ENCODE data around the gene SF3B4.

The SF3B4 gene

DNA sequence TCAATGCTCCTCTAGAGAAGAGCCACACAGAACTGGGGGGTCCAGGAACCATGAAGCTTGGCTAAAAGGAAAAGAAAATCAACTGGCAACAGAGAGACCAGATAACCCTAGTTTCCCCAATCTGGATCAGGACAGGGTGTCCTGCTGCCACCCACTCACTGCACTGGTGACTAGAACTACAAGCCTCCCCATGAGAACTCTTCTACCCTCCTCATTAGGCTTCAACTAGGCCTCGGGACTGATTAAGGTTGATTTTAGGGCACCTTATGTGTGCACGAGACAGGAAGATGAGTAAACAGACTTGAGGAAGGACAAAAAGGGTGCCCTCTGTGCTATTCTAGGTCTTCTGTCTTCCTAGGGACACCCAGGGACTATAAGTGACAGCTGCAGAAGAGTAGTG, 2.3 kb upstream of the SF3B4 start:
- CTCF ChIA-PET, result no interaction called here
- TF ChIP-seq HDGF (IDR thresholded peaks at IDR 0.05; ENCODE audit: borderline replicate concordance), result no peak
- no peak for TF ChIP-seq L3MBTL2 (conservative IDR thresholded peaks at IDR 0.05)
- no peak for TF ChIP-seq TARDBP (IDR thresholded peaks at IDR 0.05)
- TF ChIP-seq SP1 (IDR thresholded peaks at IDR 0.05), result no peak
- no peak for TF ChIP-seq FOXA1 (IDR thresholded peaks at IDR 0.05)
- no peak for TF ChIP-seq ZNF384 (IDR thresholded peaks at IDR 0.05)
- TF ChIP-seq, protein P1, sequence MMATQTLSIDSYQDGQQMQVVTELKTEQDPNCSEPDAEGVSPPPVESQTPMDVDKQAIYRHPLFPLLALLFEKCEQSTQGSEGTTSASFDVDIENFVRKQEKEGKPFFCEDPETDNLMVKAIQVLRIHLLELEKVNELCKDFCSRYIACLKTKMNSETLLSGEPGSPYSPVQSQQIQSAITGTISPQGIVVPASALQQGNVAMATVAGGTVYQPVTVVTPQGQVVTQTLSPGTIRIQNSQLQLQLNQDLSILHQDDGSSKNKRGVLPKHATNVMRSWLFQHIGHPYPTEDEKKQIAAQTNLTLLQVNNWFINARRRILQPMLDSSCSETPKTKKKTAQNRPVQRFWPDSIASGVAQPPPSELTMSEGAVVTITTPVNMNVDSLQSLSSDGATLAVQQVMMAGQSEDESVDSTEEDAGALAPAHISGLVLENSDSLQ (IDR thresholded peaks at IDR 0.05), result no peak
- no peak for TF ChIP-seq SUZ12 (IDR thresholded peaks at IDR 0.05)
- no peak for TF ChIP-seq FOXM1 (IDR thresholded peaks at IDR 0.05; ENCODE audit: borderline replicate concordance)
- TF ChIP-seq NFRKB (IDR thresholded peaks at IDR 0.05), result no peak
- TF ChIP-seq CTBP1 (IDR thresholded peaks at IDR 0.05; ENCODE audit: borderline replicate concordance), result no peak
- POLR2A ChIA-PET, result interaction anchor here (1.0 to 2.9 kb wide), 4 partner anchors 10 to 43 kb away, joined by 4 to 45 read pairs (median 18); a partner anchor contains a TSS

DNA sequence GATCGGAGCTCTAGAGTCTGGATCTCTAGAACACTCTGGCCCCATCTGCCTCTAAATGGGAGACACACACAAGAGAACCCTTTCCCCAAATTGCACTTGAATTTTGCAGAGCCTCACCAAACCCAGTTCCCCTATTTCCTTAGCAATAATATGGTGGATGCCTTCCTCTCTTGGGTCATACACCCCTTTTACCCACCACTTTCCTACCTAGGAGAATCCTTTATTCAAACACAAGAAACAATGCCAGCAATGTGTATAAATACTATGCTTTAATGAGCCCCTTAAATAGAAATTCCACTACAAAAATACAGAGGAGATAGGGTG, 760 bp upstream of the SF3B4 start:
- TF ChIP-seq BHLHE40 (IDR thresholded peaks at IDR 0.05; ENCODE audit: borderline replicate concordance) (no peak), ELF4 (IDR thresholded peaks at IDR 0.05) (no peak), FOXM1 (IDR thresholded peaks at IDR 0.05; ENCODE audit: borderline replicate concordance) (no peak), CTBP1 (IDR thresholded peaks at IDR 0.05; ENCODE audit: borderline replicate concordance) (no peak), TARDBP (IDR thresholded peaks at IDR 0.05) (no peak), SUZ12 (IDR thresholded peaks at IDR 0.05) (no peak), SP1 (IDR thresholded peaks at IDR 0.05) (no peak), LEF1 (IDR thresholded peaks at IDR 0.05; ENCODE audit: borderline replicate concordance) (no peak), ZNF384 (IDR thresholded peaks at IDR 0.05) (no peak), FOXA1 (IDR thresholded peaks at IDR 0.05) (no peak), L3MBTL2 (conservative IDR thresholded peaks at IDR 0.05) (no peak), ARNT (IDR thresholded peaks at IDR 0.05) (no peak), HDGF (IDR thresholded peaks at IDR 0.05; ENCODE audit: borderline replicate concordance) (no peak), FOXK2 (IDR thresholded peaks at IDR 0.05) (no peak), NFRKB (IDR thresholded peaks at IDR 0.05) (no peak)
- TF ChIP-seq, protein P1 (IDR thresholded peaks at IDR 0.05), result no peak
- ChIA-PET CTCF (no interaction called here), POLR2A (interaction anchor here (0.8 to 2.9 kb wide), 16 partner anchors 8 to 249 kb away, joined by 3 to 45 read pairs (median 4); partner anchors contain the start of genes MTMR11 and VPS45)
- no peak for DNase-seq (ENCODE audit: extremely low spot score)

More for the DNA sequence above, 2.3 kb upstream of the SF3B4 start:
- no peak for DNase-seq (ENCODE audit: extremely low spot score)

DNA sequence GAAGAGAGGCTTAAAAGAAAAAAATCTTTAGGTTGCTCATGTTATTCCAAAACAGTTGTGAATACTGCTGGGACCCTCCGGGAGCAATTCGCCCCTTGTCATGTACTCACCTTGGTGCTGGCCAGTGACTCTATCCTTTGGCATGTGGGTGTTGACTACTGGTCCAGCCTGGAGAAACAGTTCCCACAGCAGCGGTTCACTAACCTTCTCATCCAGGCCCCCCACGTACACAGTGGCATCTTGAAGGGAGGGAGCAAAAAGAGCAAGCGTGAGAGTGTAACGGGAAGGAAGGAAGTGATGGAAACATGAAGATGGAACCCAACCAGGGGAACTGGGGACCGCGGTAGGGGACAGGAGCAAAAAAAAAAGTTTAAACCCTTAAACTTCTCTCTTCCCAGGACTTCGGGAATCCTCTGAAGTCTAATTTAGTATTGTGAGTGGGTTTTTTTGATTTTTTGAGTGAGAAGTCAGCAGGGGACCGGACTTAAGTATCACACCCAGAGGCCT, 494 bp downstream of the SF3B4 start:
- CTCF ChIA-PET, result no interaction called here
- no peak for DNase-seq (ENCODE audit: extremely low spot score)
- POLR2A ChIA-PET, result no interaction called here
- no peak for TF ChIP-seq FOXM1 (IDR thresholded peaks at IDR 0.05; ENCODE audit: borderline replicate concordance)
- no peak for TF ChIP-seq L3MBTL2 (conservative IDR thresholded peaks at IDR 0.05)
- TF ChIP-seq HDGF (IDR thresholded peaks at IDR 0.05; ENCODE audit: borderline replicate concordance), result no peak
- TF ChIP-seq ARNT (IDR thresholded peaks at IDR 0.05), result no peak
- no peak for TF ChIP-seq BHLHE40 (IDR thresholded peaks at IDR 0.05; ENCODE audit: borderline replicate concordance)
- no peak for TF ChIP-seq CTBP1 (IDR thresholded peaks at IDR 0.05; ENCODE audit: borderline replicate concordance)
- no peak for TF ChIP-seq FOXK2 (IDR thresholded peaks at IDR 0.05)
- no peak for TF ChIP-seq ELF4 (IDR thresholded peaks at IDR 0.05)
- no peak for TF ChIP-seq SUZ12 (IDR thresholded peaks at IDR 0.05)

DNA sequence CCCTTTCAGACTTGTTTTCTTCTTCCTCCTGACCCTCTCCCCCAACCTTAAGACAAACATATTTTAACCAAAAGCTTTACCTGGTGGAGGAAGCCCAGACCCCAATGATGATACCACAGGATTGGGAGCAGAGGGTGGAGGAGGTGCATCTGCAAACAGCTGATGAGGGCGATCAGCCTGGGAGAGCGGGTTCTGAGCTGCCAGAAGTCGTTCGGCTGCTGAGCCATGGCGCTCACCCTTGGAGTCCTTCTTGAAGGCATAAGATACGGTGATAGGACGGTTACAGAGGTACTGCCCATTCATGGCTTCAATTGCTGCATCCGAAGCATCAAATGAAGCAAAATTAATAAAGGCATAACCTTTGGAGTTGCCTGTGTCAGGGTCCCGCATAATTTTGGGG, 1.3 kb downstream of the SF3B4 start:
- DNase-seq (ENCODE audit: extremely low spot score), result no peak
- TF ChIP-seq SP1 (IDR thresholded peaks at IDR 0.05) (no peak), FOXM1 (IDR thresholded peaks at IDR 0.05; ENCODE audit: borderline replicate concordance) (no peak)
- ChIA-PET CTCF (no interaction called here), POLR2A (no interaction called here)

DNA sequence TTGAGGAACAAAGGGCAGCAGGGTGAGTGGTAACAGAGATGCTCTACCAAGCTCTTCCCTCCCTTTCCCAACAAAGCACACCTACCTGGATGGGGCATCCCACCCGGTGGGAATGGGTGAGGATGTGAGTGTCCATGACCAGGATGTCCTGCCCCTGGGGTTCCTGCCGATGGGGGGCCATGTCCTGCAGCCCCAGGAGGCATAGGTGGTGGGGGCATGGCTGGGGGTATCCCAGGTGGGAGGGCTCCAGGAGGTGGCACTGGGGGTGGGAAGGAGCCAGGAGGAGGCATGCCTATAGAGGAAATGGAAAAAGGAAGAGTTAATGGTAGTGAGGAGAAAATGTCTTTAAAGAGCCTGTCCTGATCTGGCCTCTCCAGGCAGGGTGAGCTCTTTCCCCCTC, 1.9 kb downstream of the SF3B4 start:
- TF ChIP-seq SUZ12 (IDR thresholded peaks at IDR 0.05), result no peak
- no peak for TF ChIP-seq HDGF (IDR thresholded peaks at IDR 0.05; ENCODE audit: borderline replicate concordance)
- TF ChIP-seq ELF4 (IDR thresholded peaks at IDR 0.05), result no peak
- no peak for TF ChIP-seq BHLHE40 (IDR thresholded peaks at IDR 0.05; ENCODE audit: borderline replicate concordance)
- no peak for TF ChIP-seq LEF1 (IDR thresholded peaks at IDR 0.05; ENCODE audit: borderline replicate concordance)
- TF ChIP-seq FOXK2 (IDR thresholded peaks at IDR 0.05), result no peak
- ChIA-PET CTCF (interaction anchor here (0.5 kb wide), 1 partner anchor 261 kb away, joined by 3 read pairs; no protein-coding TSS in a partner anchor), POLR2A (interaction anchor here (0.7 to 1.1 kb wide), 2 partner anchors 13 to 40 kb away, joined by 3 to 4 read pairs; a partner anchor contains a TSS)
- no peak for DNase-seq (ENCODE audit: extremely low spot score)

DNA sequence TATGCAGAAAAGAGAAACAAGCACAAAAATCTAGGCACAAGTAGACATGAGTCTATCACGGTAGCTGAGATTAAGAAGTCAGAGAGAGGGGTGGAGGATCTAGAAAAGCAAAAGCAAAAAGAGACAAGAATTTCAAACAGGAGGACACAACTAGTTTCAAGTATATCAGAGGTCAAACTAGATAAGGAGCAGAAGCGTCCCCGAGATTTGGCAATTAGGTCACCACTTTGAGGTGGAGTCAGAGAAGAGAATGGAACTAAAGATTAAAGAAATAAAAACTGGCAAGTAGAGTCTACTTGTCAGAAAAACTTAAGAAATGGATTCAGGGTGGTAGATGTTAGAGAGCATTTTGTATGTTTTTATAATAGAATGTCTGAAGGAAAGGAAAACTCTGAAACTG, 2.3 kb downstream of the SF3B4 start:
- DNase-seq (ENCODE audit: extremely low spot score), result no peak
- POLR2A ChIA-PET, result interaction anchor here (0.7 to 1.1 kb wide), 2 partner anchors 14 to 39 kb away, joined by 3 to 4 read pairs; a partner anchor contains a TSS
- CTCF ChIA-PET, result interaction anchor here (0.5 kb wide), 1 partner anchor 262 kb away, joined by 3 read pairs; no protein-coding TSS in a partner anchor
- TF ChIP-seq CTBP1 (IDR thresholded peaks at IDR 0.05; ENCODE audit: borderline replicate concordance), result no peak
- TF ChIP-seq ZNF384 (IDR thresholded peaks at IDR 0.05), result no peak
- TF ChIP-seq HDGF (IDR thresholded peaks at IDR 0.05; ENCODE audit: borderline replicate concordance), result no peak
- TF ChIP-seq L3MBTL2 (conservative IDR thresholded peaks at IDR 0.05), result no peak
- no peak for TF ChIP-seq ARNT (IDR thresholded peaks at IDR 0.05)
- no peak for TF ChIP-seq FOXA1 (IDR thresholded peaks at IDR 0.05)
- no peak for TF ChIP-seq BHLHE40 (IDR thresholded peaks at IDR 0.05; ENCODE audit: borderline replicate concordance)
- TF ChIP-seq FOXM1 (IDR thresholded peaks at IDR 0.05; ENCODE audit: borderline replicate concordance), result no peak
- TF ChIP-seq LEF1 (IDR thresholded peaks at IDR 0.05; ENCODE audit: borderline replicate concordance), result no peak
- TF ChIP-seq FOXK2 (IDR thresholded peaks at IDR 0.05), result no peak
- no peak for TF ChIP-seq ELF4 (IDR thresholded peaks at IDR 0.05)
- TF ChIP-seq SP1 (IDR thresholded peaks at IDR 0.05), result no peak
- TF ChIP-seq NFRKB (IDR thresholded peaks at IDR 0.05), result no peak

DNA sequence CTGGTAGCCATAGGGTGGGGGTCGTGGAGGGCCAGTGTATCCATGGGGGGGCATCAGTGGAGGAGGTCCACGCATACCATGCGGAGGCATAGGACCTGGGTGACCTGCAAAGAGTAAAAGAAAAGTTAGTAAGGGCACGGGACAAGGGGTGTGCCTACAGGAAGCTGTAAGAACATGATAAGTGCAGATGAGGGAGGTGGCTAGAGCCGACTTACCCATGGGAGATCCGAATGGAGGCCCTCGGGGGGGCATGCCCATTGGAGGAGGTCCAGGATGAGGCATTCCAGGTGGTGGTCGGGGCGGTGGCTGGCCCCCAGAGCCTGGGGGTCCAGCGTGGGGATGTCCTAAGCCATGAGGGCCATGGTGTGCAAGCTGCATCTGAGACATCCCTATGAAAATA, 4.0 kb downstream of the SF3B4 start:
- DNase-seq (ENCODE audit: extremely low spot score), result no peak
- POLR2A ChIA-PET, result interaction anchor here (1.0 kb wide), 1 partner anchor 36 kb away, joined by 3 read pairs; a partner anchor contains a TSS
- CTCF ChIA-PET, result no interaction called here
- no peak for TF ChIP-seq FOXK2 (IDR thresholded peaks at IDR 0.05)
- no peak for TF ChIP-seq CTBP1 (IDR thresholded peaks at IDR 0.05; ENCODE audit: borderline replicate concordance)
- no peak for TF ChIP-seq SP1 (IDR thresholded peaks at IDR 0.05)
- no peak for TF ChIP-seq NFRKB (IDR thresholded peaks at IDR 0.05)
- no peak for TF ChIP-seq HDGF (IDR thresholded peaks at IDR 0.05; ENCODE audit: borderline replicate concordance)
- no peak for TF ChIP-seq ZNF384 (IDR thresholded peaks at IDR 0.05)
- TF ChIP-seq FOXM1 (IDR thresholded peaks at IDR 0.05; ENCODE audit: borderline replicate concordance), result no peak
- TF ChIP-seq SUZ12 (IDR thresholded peaks at IDR 0.05), result no peak
- TF ChIP-seq LEF1 (IDR thresholded peaks at IDR 0.05; ENCODE audit: borderline replicate concordance), result no peak
- TF ChIP-seq BHLHE40 (IDR thresholded peaks at IDR 0.05; ENCODE audit: borderline replicate concordance), result no peak
- TF ChIP-seq, protein P1 (IDR thresholded peaks at IDR 0.05), result no peak
- TF ChIP-seq L3MBTL2 (conservative IDR thresholded peaks at IDR 0.05), result no peak

Measured in HEK293T (cell line).